Left ventricle myocardium superior (tissue), 1 donor: ENCODE results near the gene IRGC. TPM values are rescaled to one million over a fixed set of nuclear protein-coding genes. Genes with fewer than 3 reads are reported as not detected.
"Not testable (repeated sequence)": the region's sequence is repeated elsewhere in the genome, so short reads cannot be mapped to it uniquely, and the experiment has no call there.

Source experiments
- ATAC-seq: fragments of 200-7000 bp; cut with Tn5 transposase; one replicate; pipeline ENCODE4 v1.9.1; 2020; ENCODE audit warnings: mild to moderate bottlenecking, moderate library complexity
- DNase-seq: peaks from one replicate; pipeline ENCODE4 v3.0.0-alpha.2; 2020
- intact Hi-C: fragments of 100-400 bp; cut with micrococcal nuclease; formaldehyde crosslinking; loops from one replicate; pipeline ENCODE4 v1.11.0; 2022
- long read RNA-seq: library from polyadenylated mRNA; unstranded; transcript quantifications from one replicate; pipeline ENCODE4 v2.0.0, GENCODE V29; 2021
- total RNA-seq: library from RNA; stranded (reverse); fragmentation: NEBNext Ultra II Directional; extraction: Animal tissue kit (Norgen Biotek cat#: 25700); gene quantifications from one replicate; pipeline ENCODE4 v1.2.1, GENCODE V29; 2021
- donor health status: DM: no; HTN: yes; CAD: no; lungs with severe emphysema.

Gene IRGC, protein sequence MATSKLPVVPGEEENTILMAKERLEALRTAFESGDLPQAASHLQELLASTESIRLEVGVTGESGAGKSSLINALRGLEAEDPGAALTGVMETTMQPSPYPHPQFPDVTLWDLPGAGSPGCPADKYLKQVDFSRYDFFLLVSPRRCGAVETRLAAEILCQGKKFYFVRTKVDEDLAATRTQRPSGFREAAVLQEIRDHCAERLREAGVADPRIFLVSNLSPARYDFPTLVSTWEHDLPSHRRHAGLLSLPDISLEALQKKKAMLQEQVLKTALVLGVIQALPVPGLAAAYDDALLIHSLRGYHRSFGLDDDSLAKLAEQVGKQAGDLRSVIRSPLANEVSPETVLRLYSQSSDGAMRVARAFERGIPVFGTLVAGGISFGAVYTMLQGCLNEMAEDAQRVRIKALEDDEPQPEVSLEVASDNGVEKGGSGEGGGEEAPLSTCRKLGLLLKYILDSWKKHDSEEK
- not detected for total RNA-seq
- long read RNA-seq = 0 reads

DNA sequence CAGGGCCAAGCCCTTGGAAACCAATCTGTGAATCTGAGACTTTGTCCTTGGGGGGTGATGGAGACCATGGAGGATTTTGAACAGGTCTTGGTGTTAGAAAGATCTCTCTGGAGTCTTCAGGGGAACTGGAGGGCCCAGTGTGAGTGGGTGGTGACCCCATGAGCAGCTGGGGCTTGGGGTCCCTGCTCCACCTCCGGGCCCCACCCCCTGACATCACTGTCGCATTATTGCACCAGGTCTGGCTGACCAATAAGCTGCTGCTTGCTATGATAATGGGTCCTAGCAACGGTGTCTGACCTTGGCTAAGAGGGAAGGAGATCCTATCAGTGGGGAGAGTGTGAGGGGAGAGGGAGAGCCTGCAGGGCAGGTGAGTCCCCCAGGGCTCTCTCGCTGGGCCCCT is at the start of gene IRGC:
Gene IRGC (plus strand): TSS at position 301 of the 400 bp plus-strand sequence. CDS start 2,483 bp downstream, outside the sequence.
- intact Hi-C loops = no loop called here
- DNase-seq (no peak), ATAC-seq (no peak)

DNA sequence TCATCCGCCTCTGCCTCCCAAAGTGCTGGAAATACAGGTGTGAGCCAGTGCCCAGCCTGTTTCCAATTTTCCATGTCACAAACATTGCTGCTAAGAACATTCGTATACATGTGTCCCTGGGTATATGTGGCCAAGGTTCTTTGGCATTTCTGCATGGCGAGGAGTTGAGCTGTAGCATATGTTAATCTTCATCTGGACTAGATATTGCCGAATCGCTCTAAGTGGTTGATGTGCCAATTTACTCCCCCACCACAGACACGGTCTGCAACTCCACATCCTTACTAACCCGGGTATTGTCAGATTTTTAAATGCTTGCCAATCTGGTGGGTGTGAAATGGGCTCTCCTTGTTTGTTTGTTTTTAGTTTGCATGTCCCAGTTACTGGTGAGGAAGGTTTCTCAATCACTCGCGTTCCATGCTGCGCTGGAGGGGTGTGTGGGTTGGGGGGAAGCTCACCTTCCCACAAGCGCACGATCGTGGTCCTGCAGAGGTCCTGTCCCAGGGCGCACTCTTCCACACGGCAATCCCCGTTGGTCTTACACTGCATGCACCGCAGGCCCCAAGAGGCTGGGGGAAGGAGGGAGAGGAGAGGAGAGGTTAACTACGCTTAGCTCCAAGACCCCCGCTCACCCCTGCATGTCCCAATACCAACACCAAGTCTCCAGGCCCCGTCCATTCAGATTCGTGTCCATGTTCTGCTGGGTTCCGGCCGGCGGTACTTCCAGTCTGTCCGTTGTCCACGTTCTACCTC is 48.6 kb upstream of the IRGC start:
- ATAC-seq (no peak), DNase-seq (peak; percentile 38)
- intact Hi-C loops = no loop called here

DNA sequence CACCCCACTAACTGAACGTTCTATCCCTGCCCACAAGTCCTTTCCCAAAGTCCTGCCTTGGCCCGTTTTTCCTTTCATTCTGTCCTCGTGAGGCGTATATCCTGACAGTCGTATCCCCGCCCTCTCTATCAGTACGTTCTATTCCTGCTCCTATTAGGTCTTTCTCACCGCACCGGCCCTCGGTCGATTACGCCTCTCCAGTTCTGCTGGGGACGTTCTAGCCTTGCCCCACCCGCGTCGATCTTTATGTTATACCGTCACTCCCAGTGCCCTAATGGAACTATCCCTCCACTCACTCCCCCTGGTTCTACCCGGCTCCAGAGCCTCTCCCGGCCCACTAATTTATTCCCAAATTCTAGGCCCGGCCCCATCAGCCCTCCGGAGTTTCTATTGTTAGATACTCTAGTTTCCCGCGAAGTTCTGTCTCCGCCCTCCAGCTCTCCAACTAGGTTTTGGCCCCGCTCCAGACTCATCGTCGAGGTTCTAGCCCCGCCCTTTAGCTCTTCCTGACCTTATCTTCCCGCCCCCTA is 47.9 kb upstream of the IRGC start:
- no peak for ATAC-seq
- intact Hi-C loops = no loop called here
- no peak for DNase-seq

DNA sequence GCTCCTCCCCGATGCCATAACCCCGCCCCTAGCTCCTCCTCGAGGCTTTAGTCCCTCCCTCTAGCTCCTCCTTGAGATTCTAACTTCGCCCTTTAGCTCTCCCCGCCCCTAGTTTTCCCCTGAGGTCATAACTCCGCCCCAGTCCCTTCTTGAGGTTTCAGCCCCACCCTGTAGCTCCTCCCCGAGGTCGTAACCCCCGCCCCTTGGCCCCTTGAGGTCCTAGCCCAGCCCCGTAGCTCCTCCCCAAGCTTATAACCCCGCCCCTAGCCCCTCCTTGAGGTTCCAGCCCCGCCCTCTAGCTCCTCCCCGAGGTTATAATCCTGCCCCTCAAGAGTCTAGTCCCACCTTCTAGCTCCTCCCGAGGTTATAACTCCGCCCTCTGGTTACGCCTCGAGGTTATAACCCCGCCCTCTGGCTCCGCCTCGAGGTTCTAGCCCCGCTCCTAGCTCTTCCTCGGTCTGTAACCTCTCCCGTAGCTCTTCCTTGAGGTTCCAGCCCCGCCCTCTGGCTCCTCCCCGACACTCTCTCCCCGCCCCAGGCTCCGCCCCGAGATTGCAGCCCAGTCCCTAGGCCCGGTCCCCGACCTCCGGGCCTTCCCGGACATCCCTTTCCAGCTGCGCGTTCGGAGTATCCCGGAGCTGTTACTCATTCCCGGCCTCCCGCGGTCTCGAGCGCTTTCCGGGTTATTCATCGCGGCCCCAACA is 47.3 kb upstream of the IRGC start:
- peak; percentile 98 for DNase-seq
- peak; percentile 91 for ATAC-seq
- intact Hi-C loops = no loop called here

DNA sequence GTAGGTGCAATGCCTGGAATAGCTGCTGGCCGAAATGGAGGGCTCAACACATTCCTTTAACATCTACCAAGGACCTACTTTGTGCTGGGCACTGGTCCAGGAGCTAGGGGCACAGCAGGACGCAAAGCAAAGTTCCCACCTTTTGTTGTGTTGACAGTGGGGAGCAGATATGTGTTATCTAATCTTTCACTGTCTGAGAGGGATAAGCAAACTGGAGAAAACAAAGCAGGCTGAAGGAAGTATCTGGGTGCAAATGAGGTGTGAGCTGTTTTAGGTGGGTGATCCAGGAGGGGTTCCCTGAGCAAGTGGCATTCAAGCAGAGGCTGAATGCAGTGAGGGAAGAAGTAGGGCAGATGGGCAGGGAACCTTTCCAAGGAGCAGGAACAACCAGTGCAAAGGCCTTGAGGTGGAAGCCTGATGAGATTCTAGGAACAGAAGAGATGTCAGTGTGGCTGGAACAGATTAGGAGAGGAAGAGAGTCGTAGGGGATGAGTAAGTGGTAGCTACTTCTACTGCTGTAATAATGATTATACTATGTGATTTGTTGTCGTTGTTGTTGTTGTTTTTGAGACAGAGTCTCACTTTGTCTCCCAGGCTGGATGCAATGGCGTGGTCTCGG is 43.7 kb upstream of the IRGC start:
- ATAC-seq = no peak
- DNase-seq = no peak
- intact Hi-C loops = no loop called here

DNA sequence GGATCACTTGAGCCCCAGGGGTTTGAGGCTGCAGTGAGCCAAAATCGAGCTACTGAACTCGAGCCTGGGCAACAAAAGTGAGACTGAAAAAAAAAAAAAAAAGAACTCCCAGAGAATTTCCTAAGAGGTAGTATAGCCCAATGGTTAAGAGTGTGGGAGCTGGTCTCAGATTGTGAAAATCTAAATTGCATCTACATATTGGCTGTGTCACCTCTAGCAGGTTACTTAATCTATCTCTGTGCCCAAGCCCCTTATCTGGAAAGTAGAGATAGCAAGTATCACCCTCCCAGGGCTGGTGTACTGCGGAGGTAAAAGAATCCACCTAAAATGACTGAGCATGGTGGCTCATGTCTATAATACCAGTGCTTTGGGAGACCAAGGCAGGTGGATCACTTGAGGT is 42.2 kb upstream of the IRGC start:
- ATAC-seq = no peak
- intact Hi-C loops = no loop called here
- DNase-seq = no peak

DNA sequence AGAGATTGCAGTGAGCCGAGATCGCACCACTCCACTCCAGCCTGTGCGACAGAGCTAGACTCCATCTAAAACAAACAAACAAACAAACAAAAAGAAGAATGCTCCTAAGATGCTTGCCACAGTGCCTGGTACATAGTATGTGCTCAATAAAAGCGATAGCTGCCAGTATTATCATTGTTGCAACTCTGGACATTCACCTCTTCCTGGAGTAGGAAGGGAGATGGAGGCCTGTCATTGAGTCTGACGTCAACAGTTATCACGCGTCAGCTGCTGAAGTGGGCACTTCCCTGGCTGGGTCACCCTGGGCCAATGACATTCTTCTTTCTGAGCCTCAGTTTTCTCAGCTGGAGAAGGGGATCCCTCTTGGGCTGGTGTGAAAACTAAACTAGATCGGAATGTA is 41.7 kb upstream of the IRGC start:
- DNase-seq (no peak), ATAC-seq (no peak)
- intact Hi-C loops = no loop called here

DNA sequence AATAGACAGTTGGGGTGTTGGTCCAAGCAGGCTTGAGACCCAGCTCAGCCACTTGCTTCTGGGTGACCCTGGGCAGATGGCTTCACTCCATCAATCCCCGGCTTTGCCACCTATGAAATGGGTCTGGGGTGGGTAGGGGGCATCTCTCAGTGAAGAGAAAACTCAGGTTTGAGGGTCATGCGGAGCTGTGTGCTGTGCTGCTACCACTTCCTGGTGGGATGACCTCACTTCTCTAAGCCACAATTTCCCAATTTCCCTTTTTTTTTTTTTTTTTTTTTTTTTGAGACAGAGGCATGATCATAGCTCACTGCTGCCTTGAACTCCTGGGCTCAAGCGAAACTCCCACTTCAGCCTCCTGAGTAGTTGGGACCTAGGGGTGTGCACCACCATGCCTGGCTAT is 41.3 kb upstream of the IRGC start:
- intact Hi-C loops = no loop called here
- no peak for DNase-seq
- peak; percentile 9 for ATAC-seq

DNA sequence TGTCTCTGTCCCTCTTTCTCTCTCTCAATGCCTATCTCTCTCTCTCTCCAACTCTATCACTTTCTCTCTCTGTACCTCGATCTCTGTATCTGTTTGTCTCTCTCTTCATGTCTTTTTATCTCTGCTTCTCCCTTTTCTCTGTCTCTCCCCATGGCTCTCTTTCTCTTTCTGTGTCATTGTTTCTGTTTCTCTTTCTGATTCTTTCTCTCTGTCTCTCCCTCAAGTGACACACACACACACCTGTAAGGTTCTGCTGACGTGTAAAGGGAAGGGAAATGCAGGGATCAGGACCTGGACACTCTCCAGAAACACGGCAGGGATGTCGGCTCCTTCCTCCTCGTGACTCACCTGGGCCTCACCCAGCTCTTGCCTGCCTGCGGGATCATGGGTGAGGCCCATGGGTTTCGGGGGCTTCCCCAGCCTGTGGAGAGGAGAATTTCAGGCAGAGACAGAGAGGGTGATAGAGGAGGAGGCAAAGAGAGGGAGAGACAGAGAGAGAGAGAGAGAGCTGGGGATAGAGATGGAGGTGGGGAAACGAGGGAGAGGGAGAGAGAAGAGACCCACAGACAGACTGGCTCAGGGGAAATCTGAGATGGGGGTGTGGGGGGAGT is 40.5 kb upstream of the IRGC start:
- no peak for DNase-seq
- no peak for ATAC-seq
- intact Hi-C loops = no loop called here

DNA sequence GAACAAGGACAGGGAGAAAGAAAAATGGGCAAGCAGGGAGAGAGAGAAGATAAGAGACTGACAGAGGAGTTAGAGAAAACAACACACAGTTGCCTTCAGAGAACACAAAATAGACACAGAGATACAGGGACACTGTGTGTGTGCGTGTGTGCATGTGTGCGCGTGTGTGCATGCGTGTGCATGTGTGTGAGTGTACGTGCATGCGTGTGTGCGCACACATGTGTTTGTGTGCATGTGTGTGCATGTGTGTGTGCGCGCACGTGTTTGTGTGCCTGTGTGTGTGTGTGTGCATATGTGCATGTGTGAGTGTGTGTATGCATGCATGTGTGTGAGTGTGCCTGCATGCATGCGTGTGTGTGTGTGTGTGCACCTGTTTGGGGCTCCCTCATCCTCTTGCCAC is 40.0 kb upstream of the IRGC start:
- no peak for ATAC-seq
- no peak for DNase-seq
- intact Hi-C loops = no loop called here

DNA sequence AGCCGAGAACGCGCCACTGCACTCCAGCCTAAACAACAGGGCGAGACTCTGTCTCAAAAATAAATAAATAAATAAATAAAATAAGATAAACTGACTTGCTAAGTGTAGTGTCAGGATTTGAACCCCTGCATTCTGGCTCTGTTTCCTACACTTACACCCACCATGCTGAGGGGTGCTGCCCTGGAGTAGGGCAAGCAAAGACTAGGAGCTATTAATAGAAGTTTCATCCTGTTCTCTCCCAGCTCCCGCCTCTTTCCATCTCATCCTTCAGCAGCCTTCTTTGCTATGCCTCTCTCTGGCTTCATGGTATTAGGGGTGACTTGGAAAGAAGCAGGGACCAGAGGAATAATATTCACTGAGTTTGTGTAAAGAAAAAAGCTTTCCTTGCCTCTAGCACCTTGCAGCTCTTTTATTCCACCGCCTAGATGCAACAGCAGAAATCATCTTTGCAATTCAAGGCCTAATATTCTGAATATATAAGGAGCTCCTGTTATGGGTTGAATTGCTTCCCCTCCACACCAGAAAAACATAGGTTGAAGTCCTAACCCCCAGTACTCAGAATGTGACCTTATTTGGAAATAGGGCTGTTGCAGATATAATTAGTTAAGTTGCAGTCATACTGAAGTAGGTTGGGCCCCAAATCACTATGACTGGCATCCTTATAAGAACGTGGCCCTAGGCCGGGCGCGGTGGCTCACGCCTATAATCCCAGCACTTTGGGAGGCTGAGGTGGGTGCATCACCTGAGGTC is 37.2 kb upstream of the IRGC start:
- DNase-seq (no peak), ATAC-seq (peak; percentile 52)
- intact Hi-C loops = no loop called here

DNA sequence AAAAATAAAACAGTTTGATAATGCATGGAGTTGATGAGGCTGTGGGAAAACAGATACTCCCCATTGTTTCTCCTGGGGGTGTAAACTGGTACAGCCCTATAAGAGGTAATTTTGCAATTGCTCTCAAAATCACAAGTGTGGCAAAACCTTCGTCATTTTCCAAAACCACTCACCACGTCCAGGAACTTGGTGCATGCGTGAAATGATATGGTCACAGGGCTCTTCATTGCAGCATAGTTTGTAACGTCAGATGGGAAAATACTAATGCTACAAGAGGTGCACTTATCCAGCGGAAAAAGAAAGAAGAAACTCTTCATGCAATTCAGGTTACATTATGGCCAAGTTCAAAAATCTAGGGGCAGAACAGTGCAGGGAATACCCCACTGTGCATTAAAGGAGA is 34.1 kb upstream of the IRGC start:
- no peak for ATAC-seq
- intact Hi-C loops = no loop called here
- DNase-seq = no peak

DNA sequence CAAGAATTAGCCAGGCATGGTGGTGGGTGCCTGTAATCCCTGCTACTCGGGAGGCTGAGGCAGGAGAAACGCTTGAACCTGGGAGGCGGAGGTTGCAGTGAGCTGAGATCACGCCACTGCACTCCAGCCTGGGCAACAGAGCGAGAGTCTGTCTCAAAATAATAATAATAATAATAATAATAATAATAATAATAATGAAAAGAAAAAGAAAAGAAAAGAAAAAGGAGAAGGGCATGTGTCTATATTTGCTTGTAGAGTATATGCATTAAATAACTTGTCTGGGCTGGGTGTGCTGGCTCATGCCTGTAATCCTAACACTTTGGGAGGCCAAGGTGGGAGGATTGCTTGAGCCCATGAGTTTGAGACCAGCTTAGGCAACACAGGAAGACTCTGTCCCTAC is 33.6 kb upstream of the IRGC start:
- DNase-seq, ATAC-seq, intact Hi-C loops: not testable (repeated sequence)

DNA sequence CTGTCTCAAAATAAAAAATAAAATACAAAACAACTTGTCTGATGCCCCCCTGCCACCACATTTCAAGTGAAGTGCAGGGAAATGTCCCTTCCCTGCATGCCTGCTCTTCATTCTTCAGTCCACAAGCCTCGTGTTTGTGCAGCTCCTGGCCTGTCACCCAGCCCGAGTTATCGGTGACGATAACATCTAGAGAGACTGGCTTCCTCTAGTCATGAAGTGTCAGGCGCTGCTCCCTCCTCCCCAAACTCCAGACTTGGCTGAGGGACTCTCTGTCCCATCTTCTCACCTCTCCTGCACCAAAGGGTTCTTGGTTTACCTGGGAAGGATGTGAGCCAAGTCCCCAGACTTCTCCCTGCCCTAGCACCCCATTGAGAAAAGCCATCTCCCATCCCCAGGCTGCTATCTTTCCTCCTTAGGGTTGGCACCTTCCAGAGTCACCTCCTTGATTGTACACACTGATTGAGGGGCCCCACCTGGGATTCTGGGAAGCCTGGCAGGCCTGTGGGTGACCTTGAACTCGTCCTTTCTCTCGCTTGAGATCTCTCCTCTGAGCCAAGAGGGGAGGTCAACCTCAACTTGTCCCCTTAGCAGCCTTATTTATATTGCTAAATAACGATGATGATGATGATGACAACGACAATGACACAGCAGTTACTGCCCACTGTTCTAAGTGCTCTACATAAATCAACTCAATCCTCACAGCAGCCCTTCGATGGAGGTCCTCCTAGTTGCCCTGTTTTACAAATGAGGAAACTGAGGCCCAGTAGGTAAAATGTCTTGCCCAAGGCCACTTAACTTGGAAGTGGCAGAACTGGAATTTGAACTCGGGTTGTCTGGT is 32.8 kb upstream of the IRGC start:
- ATAC-seq (no peak), DNase-seq (no peak)
- intact Hi-C loops = no loop called here

DNA sequence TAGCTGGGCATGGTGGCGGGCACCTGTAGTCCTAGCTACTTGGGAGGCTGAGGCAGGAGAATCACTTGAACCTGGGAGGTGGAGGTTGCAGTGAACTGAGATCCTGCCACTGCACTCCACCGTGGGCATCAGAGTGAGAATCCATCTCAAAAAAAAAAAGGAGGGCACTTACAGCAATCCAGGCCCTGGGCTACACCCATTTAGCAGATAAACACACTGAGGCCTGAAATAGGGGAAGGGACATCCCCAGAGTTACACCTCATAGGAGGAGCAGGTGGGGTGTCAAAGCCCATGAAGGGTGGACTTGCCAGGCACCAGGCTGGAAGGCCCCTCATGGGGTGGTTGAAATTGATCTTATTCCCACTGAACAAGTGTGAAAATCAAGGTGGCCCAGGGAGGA is 32.0 kb upstream of the IRGC start:
- ATAC-seq (no peak), DNase-seq (no peak)
- intact Hi-C loops = no loop called here

DNA sequence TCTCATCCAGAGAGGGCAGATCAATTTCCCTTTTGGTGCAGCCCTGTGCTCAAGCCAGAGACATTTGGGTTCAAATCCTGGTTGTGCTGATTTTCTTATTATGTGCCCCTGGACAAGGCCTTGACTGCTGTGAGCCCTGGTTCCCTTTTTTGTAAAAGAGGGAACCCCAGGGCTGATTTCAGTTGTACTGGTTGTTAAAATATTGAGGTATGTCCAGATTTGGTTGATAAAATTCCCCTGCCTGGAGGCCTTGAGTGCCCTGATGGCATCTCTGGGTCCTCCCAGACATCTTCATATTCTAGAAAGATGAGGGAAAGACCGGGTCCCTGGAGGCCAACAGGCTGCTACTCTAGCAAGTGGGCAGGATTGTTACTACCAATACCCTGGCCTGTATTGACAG is 31.6 kb upstream of the IRGC start:
- no peak for ATAC-seq
- no peak for DNase-seq
- intact Hi-C loops = no loop called here

DNA sequence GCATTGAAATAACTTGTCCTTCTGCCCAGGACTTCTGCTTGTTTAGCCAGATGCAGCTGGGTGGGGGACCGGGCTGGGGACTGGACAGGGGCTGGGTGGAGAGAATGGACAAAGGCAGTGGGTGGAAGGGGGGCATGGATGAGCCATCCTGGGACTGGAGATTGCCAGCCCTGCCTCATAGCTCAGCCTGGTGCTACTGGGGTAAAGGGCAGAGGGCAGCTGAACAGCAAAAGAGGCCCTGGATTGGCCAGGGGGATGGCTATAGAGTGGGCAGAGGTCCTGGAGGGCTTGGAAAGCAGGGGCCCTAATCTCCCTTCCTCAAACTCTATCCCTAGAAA is 28.2 kb upstream of the IRGC start:
- intact Hi-C loops = no loop called here
- DNase-seq (no peak), ATAC-seq (no peak)
